ENCODE results near the gene SLC1A2. TPM values are rescaled to one million over a fixed set of nuclear protein-coding genes. Genes with fewer than 3 reads are reported as not detected.

Gene SLC1A2
- total RNA-seq, 2 donors from 2014 or later, result 0.63 to 2.5 TPM

- no peaks in the 10 kb centered on the region for H3K4me1 ChIP-seq
- no peak for DNase-seq (ENCODE audit: low spot score)
- TF ChIP-seq CTCF (IDR thresholded peaks at IDR 0.05), result no peak
- no peaks in the 10 kb centered on the region for H3K9me3 ChIP-seq
- no peaks in the 10 kb centered on the region for H3K36me3 ChIP-seq
- H3K27ac ChIP-seq, result no peak overlapping the region
- H3K4me3 ChIP-seq, result no peak overlapping the region
- no peaks in the 10 kb centered on the region for H3K27me3 ChIP-seq
These were observed 16.4 kb downstream of the SLC1A2 start for GRCh38 chr11:35402751-35403660.

GRCh38 chr11:35398881-35399280 lies 20.5 kb downstream of the SLC1A2 start:
- no peak for DNase-seq (ENCODE audit: low spot score)
- H3K27me3 ChIP-seq, result no peaks in the 10 kb centered on the region
- H3K36me3 ChIP-seq, result no peaks in the 10 kb centered on the region
- H3K4me1 ChIP-seq, result no peaks in the 10 kb centered on the region
- H3K9me3 ChIP-seq, result no peaks in the 10 kb centered on the region
- TF ChIP-seq CTCF (IDR thresholded peaks at IDR 0.05), result no peak
- H3K4me3 ChIP-seq, result no peak overlapping the region
- no peak overlapping the region for H3K27ac ChIP-seq

- H3K9me3 ChIP-seq, result no peaks in the 10 kb centered on the region
- TF ChIP-seq CTCF (IDR thresholded peaks at IDR 0.05), result no peak
- H3K36me3 ChIP-seq, result no peaks in the 10 kb centered on the region
- H3K27ac ChIP-seq, result no peak overlapping the region
- no peak overlapping the region for H3K4me3 ChIP-seq
- H3K27me3 ChIP-seq, result no peaks in the 10 kb centered on the region
- peaks cover 0 to 9% of the 10 kb centered on the region in 2 donors for H3K4me1 ChIP-seq
- no peak for DNase-seq (ENCODE audit: low spot score)
These were observed 24.4 kb downstream of the SLC1A2 start for GRCh38 chr11:35394941-35395340.

GRCh38 chr11:35393098-35393497 lies 26.3 kb downstream of the SLC1A2 start:
- Histone ChIP-seq H3K4me3 (no peak overlapping the region), H3K27ac (no peak overlapping the region), H3K4me1 (peaks cover 0 to 9% of the 10 kb centered on the region in 2 donors), H3K27me3 (no peaks in the 10 kb centered on the region), H3K9me3 (no peaks in the 10 kb centered on the region), H3K36me3 (no peaks in the 10 kb centered on the region)
- no peak for DNase-seq (ENCODE audit: low spot score)
- TF ChIP-seq CTCF (IDR thresholded peaks at IDR 0.05), result no peak

GRCh38 chr11:35391922-35392688 lies 27.3 kb downstream of the SLC1A2 start:
- peak; percentile 75 for DNase-seq (ENCODE audit: low spot score)
- TF ChIP-seq CTCF (IDR thresholded peaks at IDR 0.05), result peak; percentile 82 to 91
- H3K27ac ChIP-seq, result no peak overlapping the region
- H3K27me3 ChIP-seq, result no peaks in the 10 kb centered on the region
- peaks cover 0 to 9% of the 10 kb centered on the region in 2 donors for H3K4me1 ChIP-seq
- no peaks in the 10 kb centered on the region for H3K9me3 ChIP-seq
- H3K36me3 ChIP-seq, result no peaks in the 10 kb centered on the region
- no peak overlapping the region for H3K4me3 ChIP-seq
